Cardiac septum (tissue), 1 donor: ENCODE data around the gene DNAJA1. TPM values are rescaled to one million over a fixed set of nuclear protein-coding genes. Genes with fewer than 3 reads are reported as not detected.

Experiments
- DNase-seq: peaks from one replicate; pipeline ENCODE4 v3.0.0-alpha.2; 2020; ENCODE audit warnings: low spot score
- intact Hi-C: fragments of 100-400 bp; cut with DNase I; formaldehyde crosslinking; loops from one replicate; pipeline ENCODE4 v1.14.0; 2022
- total RNA-seq: library from RNA; stranded (reverse); fragmentation: NEBNext Ultra II Directional; extraction: Animal tissue kit (Norgen Biotek cat#: 25700); gene quantifications from one replicate; pipeline ENCODE4 v1.2.1, GENCODE V29; 2021
- donor health status: DM: no; HTN: no; CAD: no.

DNAJA1 gene
- total RNA-seq, 1 donor from 2014 or later: 87.6 TPM

DNA sequence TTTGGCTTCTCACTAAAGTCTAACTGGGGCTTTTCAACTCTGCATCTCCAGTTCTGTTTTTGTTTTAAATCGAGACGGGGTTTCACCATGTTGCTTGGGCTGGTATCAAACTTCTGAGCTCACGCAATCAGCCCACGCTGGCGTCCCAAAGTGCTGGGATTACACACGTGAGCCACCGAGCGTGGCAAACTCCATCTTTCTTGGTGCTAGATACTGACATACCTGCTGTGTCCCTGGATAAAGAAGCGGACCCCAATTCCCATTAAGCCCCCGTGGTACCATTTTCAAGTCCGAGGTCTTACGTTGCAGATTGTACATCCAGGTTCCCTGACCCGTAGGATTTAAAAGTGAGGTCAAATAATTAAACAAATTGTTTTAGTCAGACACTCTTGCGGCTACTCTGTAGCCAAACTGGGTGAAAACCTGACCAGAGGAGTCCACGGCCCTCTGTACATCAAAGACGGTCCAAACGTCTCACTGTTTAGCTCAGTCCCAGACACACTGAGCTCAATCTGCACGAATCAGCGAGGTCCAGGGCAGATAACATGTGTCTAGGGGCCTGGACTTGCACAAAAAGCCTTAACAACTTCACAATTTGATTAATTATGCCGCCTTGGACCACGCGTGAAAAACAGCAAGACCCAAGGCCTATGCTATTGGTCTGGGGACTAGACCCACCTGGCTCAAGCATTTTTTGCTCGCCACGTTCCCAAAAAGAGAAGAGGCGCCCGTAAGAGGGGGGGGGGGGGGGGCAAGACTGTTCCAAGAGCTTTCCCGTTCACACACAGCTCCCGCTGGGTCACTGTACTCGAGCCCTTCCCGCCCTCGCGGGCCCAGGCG lies 727 bp upstream of the DNAJA1 start:
- intact Hi-C loops: loop anchor here (10.0 kb wide), 1 partner anchor 640 kb away; the partner anchor contains the start of gene ACO1
- DNase-seq: no peak

DNA sequence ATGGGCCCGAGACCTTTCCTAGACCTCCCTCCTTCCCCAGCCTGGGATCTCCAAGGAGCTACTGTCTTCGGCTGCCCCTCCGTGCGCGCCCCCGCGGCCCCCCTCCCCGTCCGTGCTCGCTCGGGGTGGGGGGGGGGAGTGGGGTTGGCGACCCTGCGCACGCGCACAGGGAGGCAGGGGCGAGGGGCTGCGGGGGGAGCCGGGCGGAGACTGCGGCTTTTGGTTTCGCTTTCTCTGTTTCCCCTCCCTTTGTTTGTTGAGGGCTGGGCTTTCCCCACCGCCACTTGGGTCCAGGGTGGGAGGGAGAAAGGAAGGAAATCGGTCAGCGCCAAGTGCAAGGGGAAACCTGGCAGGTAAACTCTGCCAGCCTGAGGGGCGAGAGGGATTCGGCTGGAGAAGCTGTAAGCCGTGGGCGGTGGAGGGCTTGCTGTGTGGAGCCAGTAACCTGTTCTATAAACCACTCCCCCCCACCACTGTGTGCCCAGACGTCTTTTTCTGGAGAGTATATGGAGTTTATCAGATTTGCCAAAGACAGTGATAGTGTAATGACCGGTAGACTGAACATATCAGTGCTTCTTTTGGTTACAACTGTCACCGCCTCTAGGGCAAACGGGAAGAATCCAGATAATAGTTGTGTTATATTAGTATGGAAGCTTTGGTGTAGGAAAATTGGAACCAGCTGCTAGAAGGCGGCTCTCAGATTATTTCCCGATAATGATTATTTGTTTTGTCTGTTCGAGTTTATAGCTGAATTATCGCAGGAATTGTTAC lies 684 bp downstream of the DNAJA1 start:
- peak; percentile 86 for DNase-seq

DNA sequence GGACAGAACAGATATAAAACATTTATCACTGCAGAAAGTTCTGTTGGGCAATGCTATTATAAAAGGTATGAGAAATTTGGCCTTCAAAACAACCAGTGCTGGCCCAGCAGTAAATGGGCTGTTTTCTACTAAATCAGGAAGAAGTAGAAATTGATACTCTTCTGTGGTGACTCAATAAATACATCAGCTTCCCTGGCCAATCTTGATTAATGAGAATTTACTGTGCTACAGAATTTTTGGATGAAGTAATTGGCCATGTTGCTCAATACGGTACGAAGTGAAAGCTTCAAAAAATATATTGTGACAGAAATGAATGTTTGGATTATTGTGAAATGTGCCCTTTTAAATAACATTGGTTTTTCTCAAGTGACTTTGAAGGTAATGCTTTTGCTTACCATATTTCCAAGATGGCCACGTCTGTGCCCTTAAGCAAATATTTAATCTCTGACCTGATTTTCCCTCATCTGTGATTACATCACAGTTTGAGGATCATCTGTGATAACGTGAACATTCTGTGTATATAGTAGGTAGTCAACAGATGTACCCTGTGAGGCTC lies 4.2 kb downstream of the DNAJA1 start:
- intact Hi-C loops: loop anchor here (5.0 to 10.0 kb wide), 3 partner anchors 48 to 645 kb away; partner anchors contain the start of genes ACO1, BAG1 and SMU1
- DNase-seq: no peak

More for the DNA sequence above, 684 bp downstream of the DNAJA1 start:
- intact Hi-C loops: loop anchor here (5.0 to 10.0 kb wide), 3 partner anchors 52 to 641 kb away; partner anchors contain the start of genes ACO1, BAG1 and SMU1

DNA sequence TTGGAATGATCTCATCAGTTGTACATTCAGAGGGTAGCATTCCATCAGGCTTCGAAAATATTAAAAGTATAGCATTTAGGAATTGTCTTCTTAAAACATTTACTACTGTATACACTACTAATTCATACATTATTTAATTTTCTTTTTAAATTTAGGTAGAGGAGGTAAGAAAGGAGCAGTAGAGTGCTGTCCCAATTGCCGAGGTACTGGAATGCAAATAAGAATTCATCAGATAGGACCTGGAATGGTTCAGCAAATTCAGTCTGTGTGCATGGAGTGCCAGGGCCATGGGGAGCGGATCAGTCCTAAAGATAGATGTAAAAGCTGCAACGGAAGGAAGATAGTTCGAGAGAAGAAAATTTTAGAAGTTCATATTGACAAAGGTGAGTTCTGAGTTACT lies 5.2 kb downstream of the DNAJA1 start:
- DNase-seq: no peak
- intact Hi-C loops: no loop called here

DNA sequence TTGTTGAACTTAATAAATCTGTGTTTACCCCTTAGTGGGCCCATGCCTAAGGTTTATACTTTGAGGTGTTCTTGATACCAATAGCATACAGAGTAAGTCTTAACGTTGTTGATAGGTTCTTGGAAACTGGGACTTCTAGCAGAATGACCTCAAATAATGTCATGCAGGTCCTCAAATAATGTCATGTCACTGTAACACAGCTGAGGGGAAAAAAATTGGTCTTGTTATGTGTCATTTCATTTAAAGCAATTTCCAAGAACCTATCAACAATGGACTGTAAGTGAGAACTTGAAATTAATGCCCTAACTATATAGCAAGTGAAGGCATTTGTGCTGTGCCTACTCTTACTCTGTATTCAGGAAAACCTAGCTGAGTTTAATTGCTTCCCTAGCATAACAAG lies 7.2 kb downstream of the DNAJA1 start:
- intact Hi-C loops: no loop called here
- DNase-seq: no peak

DNA sequence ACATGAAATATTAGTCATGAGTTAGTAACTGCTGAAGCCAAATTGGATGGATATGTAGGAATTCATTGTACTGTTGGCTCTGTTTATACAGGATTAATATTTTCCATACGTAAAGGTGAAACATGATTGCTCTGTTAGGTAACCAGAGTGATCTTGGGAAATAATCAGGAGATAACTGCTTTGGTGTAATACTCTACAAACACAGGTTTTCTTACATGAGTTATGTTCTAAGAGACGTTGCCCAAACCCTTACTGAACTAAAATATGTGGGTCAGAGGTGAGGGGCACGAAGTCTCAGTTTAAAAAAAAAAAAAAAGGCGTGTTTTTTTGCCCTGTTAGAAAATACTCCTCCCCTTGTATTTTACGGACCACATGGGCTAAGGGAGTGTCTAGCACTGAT lies 7.8 kb downstream of the DNAJA1 start:
- no peak for DNase-seq
- intact Hi-C loops: no loop called here

DNA sequence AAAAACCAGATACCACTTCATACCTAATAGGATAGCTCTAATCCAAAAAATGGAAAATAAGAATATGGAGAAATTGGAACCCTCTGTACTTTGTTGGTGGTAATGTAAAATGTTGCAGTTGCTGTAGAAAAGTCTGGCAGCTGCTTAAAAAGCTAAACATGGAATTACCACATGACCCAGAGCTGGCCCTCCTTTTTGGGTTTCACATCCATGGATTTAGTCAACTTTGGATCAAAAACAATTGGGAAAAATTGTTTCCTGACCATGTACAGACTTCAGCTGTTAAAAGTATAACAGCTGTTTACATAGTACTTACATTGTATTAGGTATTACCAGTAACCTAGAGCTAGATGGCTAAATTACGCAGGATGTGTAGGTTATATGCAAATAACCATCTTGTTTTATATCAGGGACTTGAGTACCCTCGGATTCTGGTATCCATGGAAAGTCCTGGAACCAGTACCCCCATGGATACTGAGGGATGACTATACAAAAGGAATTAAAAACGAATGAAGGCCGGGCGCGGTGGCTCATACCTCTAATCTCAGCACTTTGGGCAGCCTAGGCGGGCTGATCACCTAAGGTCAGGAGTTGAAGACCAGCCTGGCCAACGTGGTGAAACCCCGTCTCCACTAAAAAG lies 15.8 kb downstream of the DNAJA1 start:
- DNase-seq: no peak
- intact Hi-C loops: no loop called here

DNA sequence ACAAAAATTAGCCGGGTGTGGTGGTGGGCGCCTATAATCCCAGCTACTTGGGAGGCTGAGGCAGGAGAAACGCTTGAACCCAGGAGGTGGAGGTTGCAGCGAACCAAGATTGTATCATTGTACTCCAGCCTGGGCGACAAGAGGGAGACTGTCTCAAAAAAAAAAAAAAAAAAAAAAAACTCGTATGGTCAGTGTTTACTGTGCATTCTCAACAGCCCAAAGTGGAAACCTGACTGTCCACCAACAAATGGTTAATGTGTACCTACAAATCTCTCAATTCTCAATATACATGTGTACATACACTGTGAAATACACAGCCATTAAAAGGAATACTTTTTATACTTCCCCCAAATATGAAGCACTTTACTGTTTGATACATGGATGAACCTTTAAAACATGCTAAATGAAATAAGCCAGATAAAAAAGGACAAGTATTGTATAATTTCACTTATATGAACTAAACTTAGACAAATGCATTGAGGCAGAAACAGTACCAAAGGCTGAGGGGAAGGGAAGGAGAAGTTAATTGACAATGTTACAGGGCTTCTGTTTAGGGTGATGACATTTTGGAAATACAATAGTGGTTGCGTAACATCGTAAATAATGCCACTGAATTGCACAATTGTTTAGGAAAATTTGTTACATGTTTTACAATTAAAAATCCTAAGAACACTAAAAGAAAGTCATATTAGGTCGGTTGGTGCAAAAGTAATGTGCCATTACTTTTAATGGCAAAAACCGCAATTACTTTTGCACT lies 16.5 kb downstream of the DNAJA1 start:
- no peak for DNase-seq
- intact Hi-C loops: no loop called here

DNA sequence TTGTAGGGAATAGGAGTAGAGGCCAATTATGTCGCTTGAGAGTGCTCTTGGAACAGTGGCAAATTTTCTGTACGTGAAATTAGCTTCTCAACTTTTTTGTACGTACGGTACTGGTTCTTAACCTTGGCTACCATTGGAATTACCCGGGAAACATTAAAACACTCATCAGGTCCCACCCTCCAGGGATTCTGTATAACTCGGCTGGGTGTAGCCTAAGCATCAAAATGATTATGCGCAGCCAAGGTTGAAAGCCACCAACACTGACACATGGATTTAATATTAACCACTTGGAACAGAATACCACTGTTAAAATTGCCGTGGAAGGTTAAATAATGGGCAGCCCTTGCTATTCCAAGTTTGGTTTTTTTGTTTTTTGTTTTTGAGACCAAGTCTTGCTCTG lies 17.4 kb downstream of the DNAJA1 start:
- DNase-seq: no peak
- intact Hi-C loops: no loop called here

DNA sequence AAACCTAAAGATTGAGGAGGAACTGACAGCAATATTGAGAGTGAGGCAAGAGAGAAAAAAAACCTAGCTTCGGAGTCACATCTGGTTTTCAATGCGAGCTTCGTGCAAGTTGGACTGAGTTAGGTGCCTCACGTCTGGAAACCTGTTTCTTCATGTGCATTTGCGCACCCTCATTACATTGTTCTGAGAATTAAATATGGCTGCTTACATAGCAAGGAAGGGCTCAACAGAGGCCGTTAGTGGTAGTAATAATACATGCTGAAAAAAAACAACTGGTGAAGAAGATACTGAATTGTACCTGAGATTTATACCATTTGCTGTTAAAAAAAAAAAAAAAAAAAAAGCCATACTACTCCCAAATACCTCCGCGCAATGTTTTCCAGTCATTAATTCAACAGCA lies 18.6 kb downstream of the DNAJA1 start:
- intact Hi-C loops: loop anchor here (2.0 kb wide), 1 partner anchor 43 kb away; the partner anchor contains the start of gene APTX
- no peak for DNase-seq

DNA sequence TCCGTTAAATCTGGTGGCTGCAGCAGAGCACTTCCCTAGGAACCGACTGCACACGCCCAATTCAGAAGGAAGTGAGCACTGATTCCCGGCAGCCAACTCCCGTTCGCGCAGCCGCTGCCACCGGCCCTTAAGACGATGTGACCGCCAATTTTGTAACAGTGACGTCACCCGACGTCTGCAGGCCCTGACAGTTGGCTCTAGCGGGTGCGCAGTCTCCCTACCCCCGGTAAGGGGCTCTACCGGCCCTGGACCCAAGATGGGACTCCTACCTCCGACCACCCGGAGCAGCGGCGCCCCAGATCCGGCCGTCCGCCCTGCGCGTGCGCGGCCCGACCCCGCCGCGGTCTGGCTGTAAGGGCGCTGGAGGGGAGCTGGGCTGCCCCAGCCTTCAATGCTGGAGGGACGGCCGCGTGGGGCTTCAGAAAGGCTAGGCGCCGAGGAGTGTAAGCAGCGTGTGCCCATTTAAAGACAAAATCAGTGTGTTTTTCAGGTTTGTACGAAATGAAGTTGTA lies 19.1 kb downstream of the DNAJA1 start:
- intact Hi-C loops: loop anchor here (2.0 kb wide), 1 partner anchor 43 kb away; the partner anchor contains the start of gene APTX
- peak; percentile 95 for DNase-seq

DNA sequence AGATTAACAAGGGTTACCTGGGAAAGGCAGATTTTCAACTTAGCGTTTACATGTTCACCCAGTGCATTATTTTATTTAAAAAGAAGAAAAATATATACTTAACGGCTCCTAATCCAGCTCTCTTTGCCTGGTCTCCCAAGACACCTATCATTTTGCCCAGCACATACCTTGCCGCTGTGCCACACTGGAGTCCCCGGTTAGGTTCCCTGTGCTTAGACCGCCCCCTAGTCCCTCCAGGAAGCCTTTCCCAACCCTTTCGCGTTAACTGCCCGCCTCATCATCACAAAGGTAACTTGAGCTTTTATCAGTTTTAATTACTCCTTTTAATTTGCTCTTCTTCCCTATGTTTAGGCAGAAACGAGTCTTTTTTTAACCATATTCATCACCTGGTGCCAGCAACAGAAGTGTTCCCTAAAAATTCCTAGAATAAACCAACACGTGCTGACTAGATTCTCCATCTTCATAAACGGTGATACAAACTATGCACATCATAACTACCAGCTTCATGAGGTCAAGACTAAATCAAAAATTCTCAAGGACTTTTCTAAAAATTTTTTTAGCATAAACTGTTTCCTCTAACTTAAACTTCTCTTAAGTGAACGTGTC lies 19.7 kb downstream of the DNAJA1 start:
- intact Hi-C loops: loop anchor here (2.0 kb wide), 1 partner anchor 44 kb away; the partner anchor contains the start of gene APTX
- DNase-seq: no peak

DNA sequence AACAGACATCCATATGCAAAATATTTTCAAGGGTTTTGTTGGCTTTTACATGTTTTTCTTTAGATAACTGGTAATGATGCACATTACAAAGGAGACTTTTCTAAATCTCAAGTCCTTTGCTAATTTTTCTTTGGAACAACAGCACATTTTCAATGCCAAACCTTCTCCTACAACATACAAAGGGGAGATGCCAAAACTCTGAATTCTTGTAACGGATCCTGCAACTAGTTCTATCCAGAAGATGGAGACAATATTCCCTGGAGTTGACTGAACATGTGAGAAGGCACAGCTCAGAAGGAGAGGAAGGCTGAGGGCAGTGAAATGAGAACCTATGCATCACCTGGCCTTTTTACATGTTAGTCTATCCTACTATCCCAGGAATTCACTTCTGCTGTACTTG lies 21.0 kb downstream of the DNAJA1 start:
- intact Hi-C loops: no loop called here

DNA sequence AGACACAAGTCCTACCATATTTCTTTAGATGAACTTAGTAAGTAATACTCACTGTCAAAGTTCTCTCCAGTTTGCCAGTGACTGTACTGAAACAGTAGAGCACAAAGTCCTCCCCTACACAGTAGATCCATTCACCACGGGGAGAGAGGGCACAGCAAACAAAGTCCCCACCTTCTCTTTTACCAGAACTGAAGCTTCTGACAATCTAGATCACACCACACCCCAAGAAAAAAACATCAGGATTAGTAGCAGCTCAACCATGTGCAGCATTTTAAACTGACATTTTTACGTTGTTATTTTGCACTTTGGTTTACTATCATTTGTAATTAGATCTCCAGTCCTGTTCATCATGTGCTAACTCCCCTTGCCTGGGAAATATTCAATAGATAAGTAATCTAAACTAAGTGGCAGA lies 23.0 kb downstream of the DNAJA1 start:
- no peak for DNase-seq
- intact Hi-C loops: no loop called here

More for the DNA sequence above, 21.0 kb downstream of the DNAJA1 start:
- no peak for DNase-seq

DNA sequence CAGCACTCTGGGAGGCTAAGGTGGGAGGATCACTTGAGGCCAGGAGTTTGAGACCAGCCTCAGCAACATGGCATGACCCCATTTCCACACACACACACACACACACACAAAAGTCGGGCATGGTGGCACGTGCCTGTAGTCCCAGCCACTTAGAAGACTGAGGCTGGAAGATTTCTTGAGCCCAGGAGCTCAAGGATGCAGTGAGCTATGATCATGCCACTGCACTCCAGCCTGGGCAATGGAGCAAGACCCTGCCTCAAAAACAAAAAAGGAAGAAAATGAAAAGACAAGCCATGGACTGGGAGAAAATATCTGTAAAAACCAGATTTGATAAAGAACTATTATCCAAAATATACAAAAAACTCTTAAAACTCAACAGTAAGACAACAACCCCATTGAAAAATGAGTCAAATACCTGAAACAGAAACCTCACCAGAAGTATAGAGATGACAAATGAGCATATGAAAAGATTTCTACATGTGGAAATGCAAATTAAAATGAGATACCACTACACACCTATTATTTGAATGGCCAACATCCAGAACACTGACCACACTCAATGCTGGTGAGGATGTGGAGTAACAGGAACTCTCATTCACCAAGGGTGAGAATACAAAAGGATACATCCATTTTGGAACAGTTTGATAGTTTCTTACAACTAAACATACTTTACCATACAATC lies 24.7 kb downstream of the DNAJA1 start:
- intact Hi-C loops: no loop called here
- no peak for DNase-seq

DNA sequence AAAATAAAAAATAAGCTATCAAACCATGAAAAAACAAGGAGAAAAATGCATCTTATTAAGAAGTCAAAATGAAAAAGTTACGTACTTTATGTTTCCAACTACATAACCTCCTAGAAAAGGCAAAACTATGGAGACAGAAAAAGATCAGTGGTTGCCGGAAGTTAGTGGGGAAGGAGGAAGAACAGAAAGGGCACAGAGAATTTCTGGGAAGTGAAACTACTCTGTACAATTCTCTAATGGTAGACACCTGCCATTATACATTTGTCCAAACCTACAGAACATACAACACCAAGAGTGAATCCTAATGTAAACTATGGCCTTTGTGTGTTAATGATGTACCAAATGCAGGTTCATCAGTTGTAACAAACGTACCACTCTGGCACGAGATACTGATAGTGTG lies 26.1 kb downstream of the DNAJA1 start:
- intact Hi-C loops: no loop called here
- DNase-seq: no peak

DNA sequence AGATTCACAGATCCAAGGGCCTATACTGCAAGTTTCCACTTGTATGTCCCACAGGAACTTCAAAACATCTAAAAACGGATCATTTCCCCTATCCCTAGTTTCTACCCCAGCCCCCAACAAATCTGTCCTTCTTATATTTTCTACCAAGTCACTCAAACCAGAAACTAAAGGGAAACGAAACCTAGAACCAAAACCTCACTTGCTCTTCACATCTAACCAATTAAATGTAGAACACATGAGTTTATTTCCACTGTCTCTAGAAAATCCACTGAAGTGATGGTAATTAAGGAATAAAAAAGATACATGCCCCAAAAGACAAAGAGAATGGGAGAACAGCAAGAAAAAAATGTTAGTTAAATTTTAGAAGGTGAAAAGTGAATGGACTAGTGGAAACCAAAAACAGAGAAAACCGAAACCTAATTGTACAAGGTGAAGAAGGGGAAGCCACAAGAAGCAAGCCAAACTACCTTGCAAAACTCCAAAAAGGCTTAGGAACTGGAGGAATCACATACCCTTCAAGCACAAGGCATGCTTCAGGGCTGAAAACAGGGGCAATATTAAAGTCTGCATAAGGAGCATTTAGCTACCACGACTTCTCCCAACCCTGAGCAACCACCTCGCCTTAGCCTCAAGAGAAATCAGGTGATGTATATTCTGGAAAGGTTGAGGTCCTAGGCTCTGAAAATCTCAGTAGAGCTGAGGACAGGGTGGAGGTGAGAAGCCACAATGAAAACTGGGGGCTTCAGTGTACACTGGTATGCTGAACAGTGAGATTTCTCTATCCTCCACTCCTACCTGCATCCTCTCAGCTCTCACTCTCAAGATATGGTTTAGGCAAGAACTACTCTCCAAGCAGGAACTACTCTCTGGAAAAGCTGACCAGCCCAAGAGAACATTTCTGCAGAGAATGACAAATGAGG lies 40.3 kb downstream of the DNAJA1 start:
- intact Hi-C loops: no loop called here
- DNase-seq: no peak
